CD4-positive, CD25-positive, alpha-beta regulatory T cell (primary cell): Measurements from ENCODE around the gene LMX1A. TPM values are rescaled to one million over a fixed set of nuclear protein-coding genes. Genes with fewer than 3 reads are reported as not detected.

Experiments used
- ATAC-seq, 2 donors: fragments of 150-1000 bp; cut with Tn5 transposase; one replicate each; pipeline ENCODE4 v1.10.0; 2021; ENCODE audit warnings: low read depth in 2 of 2, moderate number of reproducible peaks in 2 of 2, moderate library complexity in 1 of 2
- DNase-seq, 3 donors: peaks; one replicate each; pipeline versions ENCODE4 v3.0.0 to v3.0.0-alpha.2; 2012 to 2022; ENCODE audit warnings: mixed read lengths in 1 of 3
- H3K27ac ChIP-seq: one replicate; pipeline ENCODE4 v1.7.0; 2013; ENCODE audit warnings: mild to moderate bottlenecking, low read length; ENCODE audit not compliant: insufficient read depth, poor library complexity, severe bottlenecking
- H3K27me3 ChIP-seq: one replicate; pipeline ENCODE4 v1.7.0; 2013; ENCODE audit warnings: low read length; ENCODE audit not compliant: control insufficient read depth, insufficient read depth
- H3K36me3 ChIP-seq: one replicate; pipeline ENCODE4 v1.7.0; 2013; ENCODE audit warnings: mild to moderate bottlenecking, low read length, moderate library complexity; ENCODE audit not compliant: control insufficient read depth, insufficient read depth
- H3K4me1 ChIP-seq: 2 replicates; pipeline ENCODE4 v1.7.0; 2013; ENCODE audit warnings: mild to moderate bottlenecking, low read length; ENCODE audit not compliant: insufficient read depth, control insufficient read depth, poor library complexity, severe bottlenecking
- H3K4me3 ChIP-seq: one replicate; pipeline ENCODE4 v1.7.0; 2013; ENCODE audit warnings: low read depth, mild to moderate bottlenecking, low read length, moderate library complexity
- H3K9me3 ChIP-seq, 2 experiments: 1 replicate in 1 of 2; 2 replicates in 1 of 2; pipeline ENCODE4 v1.7.0; 2013; ENCODE audit warnings: low read length in 2 of 2, mild to moderate bottlenecking in 1 of 2, moderate library complexity in 1 of 2; ENCODE audit not compliant: control insufficient read depth in 2 of 2
- H3K27ac Mint-ChIP-seq, 3 donors: one replicate each; pipeline ENCODE4 v1.8.0; 2020 to 2022; ENCODE audit warnings: mild to moderate bottlenecking in 3 of 3, mixed read lengths in 3 of 3, moderate library complexity in 2 of 3
- H3K27me3 Mint-ChIP-seq: one replicate; pipeline ENCODE4 v1.8.0; 2022; ENCODE audit warnings: mild to moderate bottlenecking, mixed read lengths
- H3K36me3 Mint-ChIP-seq: one replicate; pipeline ENCODE4 v1.8.0; 2020; ENCODE audit warnings: mixed read lengths
- H3K4me1 Mint-ChIP-seq, 4 donors: one replicate each; pipeline ENCODE4 v1.8.0; 2020 to 2022; ENCODE audit warnings: mixed read lengths in 4 of 4, mild to moderate bottlenecking in 1 of 4
- H3K4me3 Mint-ChIP-seq, 4 donors: one replicate each; pipeline ENCODE4 v1.8.0; 2020 to 2022; ENCODE audit warnings: mild to moderate bottlenecking in 4 of 4, mixed read lengths in 4 of 4, moderate library complexity in 3 of 4
- H3K9me3 Mint-ChIP-seq, 7 donors: one replicate each; pipeline ENCODE4 v1.8.0; 2020 to 2022; ENCODE audit warnings: mixed read lengths in 7 of 7, mild to moderate bottlenecking in 3 of 7, moderate library complexity in 2 of 7
- polyA plus RNA-seq, 4 donors: library from polyadenylated mRNA; unstranded; fragments of 300-500 nt; fragmentation: Illumina TruSeq; gene quantifications; one replicate each; pipeline ENCODE4 v1.2.3, GENCODE V29; 2021
- total RNA-seq: library from RNA; stranded (reverse); gene quantifications from one replicate; pipeline ENCODE4 v1.2.3, GENCODE V29; 2022

LMX1A gene
- total and polyA plus RNA-seq, 5 donors from 2014 or later: not detected

GRCh38 chr1:165356876-165357275 is 361 bp upstream of the LMX1A start:
- Histone ChIP-seq H3K4me1 (no peaks in the 10 kb centered on the region), H3K4me3 (no peak overlapping the region), H3K36me3 (no peaks in the 10 kb centered on the region), H3K27ac (no peak overlapping the region), H3K9me3 (no peaks in the 10 kb centered on the region), H3K27me3 (peaks cover 19% of the 10 kb centered on the region)
- ATAC-seq: no peak
- H3K9me3 Mint-ChIP-seq: no peaks in the 10 kb centered on the region
- no peak for DNase-seq
- H3K4me3 Mint-ChIP-seq: peak overlapping the region in 1 of 4 donors; percentile 87
- no peak overlapping the region for H3K27ac Mint-ChIP-seq
- H3K27me3 Mint-ChIP-seq: peaks cover 67% of the 10 kb centered on the region
- peaks cover 0 to 17% (median under 1%) of the 10 kb centered on the region in 4 donors for H3K4me1 Mint-ChIP-seq
- no peaks in the 10 kb centered on the region for H3K36me3 Mint-ChIP-seq

GRCh38 chr1:165355139-165355976 is 1.2 kb downstream of the LMX1A start:
- H3K27me3 ChIP-seq: peaks cover 19% of the 10 kb centered on the region
- Mint-ChIP-seq H3K9me3 (no peaks in the 10 kb centered on the region), H3K4me3 (no peak overlapping the region), H3K4me1 (peaks cover 0 to 17% (median 2%) of the 10 kb centered on the region in 4 donors), H3K36me3 (no peaks in the 10 kb centered on the region), H3K27me3 (peaks cover 77% of the 10 kb centered on the region), H3K27ac (no peak overlapping the region)
- no peak for ATAC-seq
- H3K27ac ChIP-seq: no peak overlapping the region
- no peak overlapping the region for H3K4me3 ChIP-seq
- no peak for DNase-seq
- no peaks in the 10 kb centered on the region for H3K9me3 ChIP-seq
- H3K4me1 ChIP-seq: no peaks in the 10 kb centered on the region
- H3K36me3 ChIP-seq: no peaks in the 10 kb centered on the region

GRCh38 chr1:165354739-165355138 is 1.8 kb downstream of the LMX1A start:
- ATAC-seq (no peak), DNase-seq (no peak)
- Mint-ChIP-seq H3K4me3 (no peak overlapping the region), H3K4me1 (peaks cover 0 to 17% (median 2%) of the 10 kb centered on the region in 4 donors), H3K36me3 (no peaks in the 10 kb centered on the region), H3K27me3 (peaks cover 83% of the 10 kb centered on the region), H3K9me3 (no peaks in the 10 kb centered on the region), H3K27ac (no peak overlapping the region)
- Histone ChIP-seq H3K36me3 (no peaks in the 10 kb centered on the region), H3K4me3 (no peak overlapping the region), H3K9me3 (no peaks in the 10 kb centered on the region), H3K27ac (no peak overlapping the region), H3K27me3 (peaks cover 24% of the 10 kb centered on the region), H3K4me1 (no peaks in the 10 kb centered on the region)

GRCh38 chr1:165353731-165354671 is 2.5 kb downstream of the LMX1A start:
- Histone ChIP-seq H3K9me3 (no peaks in the 10 kb centered on the region), H3K4me3 (no peak overlapping the region), H3K27ac (no peak overlapping the region), H3K36me3 (no peaks in the 10 kb centered on the region), H3K4me1 (no peaks in the 10 kb centered on the region), H3K27me3 (peaks cover 30% of the 10 kb centered on the region)
- Mint-ChIP-seq H3K27ac (no peak overlapping the region), H3K9me3 (no peaks in the 10 kb centered on the region), H3K27me3 (peaks cover 86% of the 10 kb centered on the region), H3K4me1 (peaks cover 0 to 17% (median 2%) of the 10 kb centered on the region in 4 donors), H3K36me3 (no peaks in the 10 kb centered on the region), H3K4me3 (peak overlapping the region in 1 of 4 donors; percentile 63)
- DNase-seq (no peak), ATAC-seq (no peak)

DNA sequence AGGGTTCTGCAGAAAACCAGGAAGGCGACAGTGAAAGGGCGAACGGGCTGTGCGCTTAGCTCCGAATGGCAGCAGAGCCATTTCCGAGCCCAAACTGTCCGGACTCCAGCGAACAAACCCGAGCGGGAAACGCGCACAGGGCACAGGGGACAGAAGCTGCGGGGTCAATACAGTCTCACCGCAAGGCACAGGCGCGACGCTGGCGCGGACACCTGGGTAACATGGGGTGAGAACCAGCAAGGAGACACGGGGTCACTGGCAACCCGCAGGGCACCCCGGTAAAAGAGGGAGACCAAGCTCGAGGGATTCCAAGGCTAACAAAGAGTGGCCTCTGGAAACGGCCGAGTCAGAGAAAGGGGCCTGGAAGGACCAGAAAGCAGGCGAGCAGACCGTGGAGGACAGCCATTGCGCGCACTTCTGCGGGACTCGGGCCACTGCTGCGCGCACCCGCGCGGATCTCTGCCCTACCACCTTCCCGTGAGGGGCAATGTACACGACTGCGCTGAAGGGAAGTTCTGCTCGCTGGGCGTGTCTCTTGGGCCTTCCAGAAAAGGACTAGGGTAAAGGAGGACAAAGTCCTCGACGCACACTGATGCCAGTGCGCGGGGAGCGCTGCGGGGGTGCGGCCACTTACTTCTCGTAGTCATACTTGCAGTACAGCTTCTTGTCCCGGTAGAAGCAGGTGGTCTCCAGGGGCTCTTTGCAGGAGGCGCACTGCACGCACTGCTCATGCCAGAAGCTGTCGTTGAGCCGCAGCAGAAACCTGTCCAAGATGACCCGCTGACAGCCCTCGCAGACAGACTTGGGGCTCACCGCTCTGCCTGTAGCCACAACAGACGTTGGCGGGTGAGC is 3.8 kb downstream of the LMX1A start:
- H3K4me1 Mint-ChIP-seq: peaks cover 0 to 17% (median 2%) of the 10 kb centered on the region in 4 donors
- peak overlapping the region in 1 of 4 donors; percentile 54 for H3K4me3 Mint-ChIP-seq
- no peaks in the 10 kb centered on the region for H3K9me3 Mint-ChIP-seq
- no peak for DNase-seq
- Histone ChIP-seq H3K27me3 (peaks cover 29% of the 10 kb centered on the region), H3K4me1 (no peaks in the 10 kb centered on the region), H3K4me3 (no peak overlapping the region), H3K36me3 (no peaks in the 10 kb centered on the region), H3K27ac (no peak overlapping the region), H3K9me3 (no peaks in the 10 kb centered on the region)
- ATAC-seq: no peak
- no peak overlapping the region for H3K27ac Mint-ChIP-seq
- H3K36me3 Mint-ChIP-seq: no peaks in the 10 kb centered on the region
- H3K27me3 Mint-ChIP-seq: peaks cover 86% of the 10 kb centered on the region

- H3K4me1 ChIP-seq: no peaks in the 10 kb centered on the region
- Mint-ChIP-seq H3K27me3 (peaks cover 85% of the 10 kb centered on the region), H3K9me3 (no peaks in the 10 kb centered on the region), H3K36me3 (no peaks in the 10 kb centered on the region), H3K4me1 (peaks cover 0 to 15% (median 2%) of the 10 kb centered on the region in 4 donors), H3K27ac (no peak overlapping the region), H3K4me3 (peak overlapping the region in 1 of 4 donors; percentile 54)
- DNase-seq: no peak
- no peak for ATAC-seq
- peaks cover 28% of the 10 kb centered on the region for H3K27me3 ChIP-seq
- H3K36me3 ChIP-seq: no peaks in the 10 kb centered on the region
- H3K9me3 ChIP-seq: no peaks in the 10 kb centered on the region
- no peak overlapping the region for H3K27ac ChIP-seq
- H3K4me3 ChIP-seq: no peak overlapping the region
Observed at GRCh38 chr1:165351863-165352441, 4.6 kb downstream of the LMX1A start.

DNA sequence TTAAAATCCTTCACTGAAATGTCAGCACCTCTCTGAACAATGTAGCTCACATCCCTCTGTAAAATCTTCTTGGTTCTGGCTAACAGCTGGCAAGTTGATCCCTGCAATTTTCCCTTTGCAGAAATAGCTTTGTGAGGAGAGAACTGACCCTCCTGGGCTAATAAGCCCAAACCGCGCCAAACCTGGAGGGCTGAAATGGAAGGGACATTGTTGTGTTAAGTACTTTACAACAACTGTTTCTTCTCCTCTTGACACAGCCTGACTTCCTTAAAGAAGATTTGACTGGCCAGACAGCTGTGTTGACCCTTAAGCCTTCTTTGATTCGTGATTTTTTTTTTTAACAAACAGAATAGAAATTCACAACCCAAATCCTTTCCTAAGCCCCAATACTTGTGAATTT is 5.7 kb downstream of the LMX1A start:
- peaks cover 0 to 14% (median 2%) of the 10 kb centered on the region in 4 donors for H3K4me1 Mint-ChIP-seq
- Histone ChIP-seq H3K9me3 (no peaks in the 10 kb centered on the region), H3K36me3 (no peaks in the 10 kb centered on the region), H3K4me3 (no peak overlapping the region), H3K4me1 (no peaks in the 10 kb centered on the region), H3K27me3 (peaks cover 30% of the 10 kb centered on the region), H3K27ac (no peak overlapping the region)
- ATAC-seq: no peak
- DNase-seq: no peak
- H3K4me3 Mint-ChIP-seq: no peak overlapping the region
- H3K9me3 Mint-ChIP-seq: no peaks in the 10 kb centered on the region
- no peaks in the 10 kb centered on the region for H3K36me3 Mint-ChIP-seq
- no peak overlapping the region for H3K27ac Mint-ChIP-seq
- H3K27me3 Mint-ChIP-seq: peaks cover 89% of the 10 kb centered on the region
